WTC11 (cell line): Measurements from ENCODE around the gene CMTM7. TPM values are rescaled to one million over a fixed set of nuclear protein-coding genes. Genes with fewer than 3 reads are reported as not detected.

ENCODE experiments used
- ATAC-seq: fragments of 200-7000 bp; cut with Tn5 transposase; 2 replicates; pipeline ENCODE4 v1.10.0; 2021; ENCODE audit warnings: mild to moderate bottlenecking, moderate library complexity
- CTCF ChIA-PET: fragments of 300-600 bp; sonication (Branson Sonifier 250); formaldehyde crosslinking; loops from one replicate; lab custom pipeline; 2021; ENCODE audit warnings: antibody characterized with exemption; lab: Charles Lee
- POLR2A ChIA-PET: fragments of 350-600 bp; sonication (Branson Sonifier 250); formaldehyde crosslinking; loops from one replicate; lab custom pipeline; 2021; ENCODE audit warnings: antibody characterized with exemption; lab: Charles Lee
- DNase-seq: peaks from one replicate; pipeline ENCODE4 v3.0.0; 2021; ENCODE audit warnings: low spot score
- H3K27ac Mint-ChIP-seq: 2 replicates; pipeline ENCODE4 v1.8.0; 2021; ENCODE audit warnings: mixed read lengths
- H3K27me3 Mint-ChIP-seq: 2 replicates; pipeline ENCODE4 v1.8.0; 2021; ENCODE audit warnings: low read depth, mild to moderate bottlenecking, moderate library complexity, mixed read lengths
- H3K36me3 Mint-ChIP-seq: 2 replicates; pipeline ENCODE4 v1.8.0; 2021; ENCODE audit warnings: mixed read lengths
- H3K4me1 Mint-ChIP-seq: 2 replicates; pipeline ENCODE4 v1.8.0; 2022; ENCODE audit warnings: mixed read lengths
- H3K4me3 Mint-ChIP-seq: 2 replicates; pipeline ENCODE4 v1.8.0; 2021; ENCODE audit warnings: mild to moderate bottlenecking, moderate library complexity, mixed read lengths
- H3K9me3 Mint-ChIP-seq: 2 replicates; pipeline ENCODE4 v1.8.0; 2021; ENCODE audit warnings: mixed read lengths
- CDX4 ChIP-seq: fragments of 250-450 bp; sonication (Bioruptor Pico); IDR thresholded peaks from 2 replicates; pipeline ENCODE4 v1.9.0; 2021; ENCODE audit warnings: moderate library complexity, mild to moderate bottlenecking, inconsistent platforms, borderline replicate concordance
- E2F4 ChIP-seq: sonication (generic); formaldehyde crosslinking; IDR thresholded peaks from 2 replicates; pipeline ENCODE4 v1.8.1; 2022; ENCODE audit warnings: low read depth, mild to moderate bottlenecking, moderate library complexity, missing genetic modification reagents, borderline replicate concordance
- ELF4 ChIP-seq: sonication (generic); formaldehyde crosslinking; IDR thresholded peaks from 2 replicates; pipeline ENCODE4 v1.8.1; 2022; ENCODE audit warnings: low read depth, mild to moderate bottlenecking, moderate library complexity, missing genetic modification reagents
- FOXJ3 ChIP-seq: sonication (generic); formaldehyde crosslinking; IDR thresholded peaks from 2 replicates; pipeline ENCODE4 v1.9.0; 2021; ENCODE audit warnings: missing genetic modification reagents, mild to moderate bottlenecking, borderline replicate concordance
- GRHL2 ChIP-seq: fragments of 250-450 bp; sonication (Bioruptor Pico); IDR thresholded peaks from 2 replicates; pipeline ENCODE4 v1.8.0; 2022; ENCODE audit warnings: mild to moderate bottlenecking, moderate library complexity; ENCODE audit not compliant: insufficient replicate concordance, severe bottlenecking
- HMGXB4 ChIP-seq: sonication (generic); formaldehyde crosslinking; IDR thresholded peaks from 2 replicates; pipeline ENCODE4 v1.8.1; 2023; ENCODE audit warnings: mild to moderate bottlenecking, moderate library complexity, missing genetic modification reagents
- IRF1 ChIP-seq: sonication (generic); formaldehyde crosslinking; IDR thresholded peaks from 2 replicates; pipeline ENCODE4 v1.8.0; 2023; ENCODE audit warnings: missing genetic modification reagents
- MLX ChIP-seq: sonication (generic); formaldehyde crosslinking; IDR thresholded peaks from 2 replicates; pipeline ENCODE4 v1.8.1; 2023; ENCODE audit warnings: mild to moderate bottlenecking, missing genetic modification reagents, moderate library complexity
- NR3C1 ChIP-seq: sonication (generic); formaldehyde crosslinking; conservative IDR thresholded peaks from 2 replicates; pipeline ENCODE4 v1.8.1; 2023; ENCODE audit warnings: low read depth, mild to moderate bottlenecking, missing genetic modification reagents
- OVOL2 ChIP-seq: fragments of 250-450 bp; sonication (Bioruptor Pico); IDR thresholded peaks from 2 replicates; pipeline ENCODE4 v1.9.0; 2021; ENCODE audit warnings: mild to moderate bottlenecking, borderline replicate concordance
- PRDM15 ChIP-seq: sonication (generic); formaldehyde crosslinking; IDR thresholded peaks from 2 replicates; pipeline ENCODE4 v1.8.0; 2022; ENCODE audit warnings: missing genetic modification reagents
- RELA ChIP-seq: sonication (generic); formaldehyde crosslinking; IDR thresholded peaks from 2 replicates; pipeline ENCODE4 v1.8.1; 2022; ENCODE audit warnings: missing genetic modification reagents, mild to moderate bottlenecking, borderline replicate concordance
- SMAD3 ChIP-seq: sonication (generic); formaldehyde crosslinking; IDR thresholded peaks from 2 replicates; pipeline ENCODE4 v1.8.0; 2022; ENCODE audit warnings: missing genetic modification reagents, mild to moderate bottlenecking, borderline replicate concordance
- TEAD1 ChIP-seq: sonication (generic); formaldehyde crosslinking; IDR thresholded peaks from 2 replicates; pipeline ENCODE4 v1.8.0; 2022; ENCODE audit warnings: mild to moderate bottlenecking, missing genetic modification reagents
- TEAD4 ChIP-seq: sonication (generic); formaldehyde crosslinking; IDR thresholded peaks from 2 replicates; pipeline ENCODE4 v1.8.0; 2022; ENCODE audit warnings: mild to moderate bottlenecking, missing genetic modification reagents
- ZBTB43 ChIP-seq: sonication (generic); formaldehyde crosslinking; IDR thresholded peaks from 2 replicates; pipeline ENCODE4 v1.8.1; 2023; ENCODE audit warnings: mild to moderate bottlenecking, missing genetic modification reagents
- ZNF138 ChIP-seq: sonication (generic); formaldehyde crosslinking; conservative IDR thresholded peaks from 2 replicates; pipeline ENCODE4 v1.8.1; 2022; ENCODE audit warnings: mild to moderate bottlenecking, moderate library complexity, missing genetic modification reagents
- ZNF219 ChIP-seq: sonication (generic); formaldehyde crosslinking; IDR thresholded peaks from 2 replicates; pipeline ENCODE4 v1.8.0; 2023; ENCODE audit warnings: missing genetic modification reagents, mild to moderate bottlenecking, borderline replicate concordance
- ZNF232 ChIP-seq: sonication (generic); formaldehyde crosslinking; IDR thresholded peaks from 2 replicates; pipeline ENCODE4 v1.8.0; 2022; ENCODE audit warnings: mild to moderate bottlenecking, missing genetic modification reagents
- ZNF532 ChIP-seq: fragments of 250-450 bp; sonication (Bioruptor Pico); IDR thresholded peaks from 2 replicates; pipeline ENCODE4 v1.9.0; 2021; ENCODE audit warnings: mild to moderate bottlenecking, borderline replicate concordance
- total RNA-seq: library from RNA; stranded (reverse); gene quantifications from 3 replicates; pipeline ENCODE4 v1.2.3, GENCODE V29; 2021

The CMTM7 gene
- total RNA-seq, 1 experiment from 2014 or later = 23.4 TPM

- TF ChIP-seq ZNF232 (CRISPR knock-in tag) (no peak), E2F4 (no peak), ZNF219 (CRISPR knock-in tag) (no peak), TEAD4 (CRISPR knock-in tag) (no peak), MLX (CRISPR knock-in tag) (no peak), OVOL2 (CRISPR knock-in tag) (no peak), ELF4 (no peak), GRHL2 (CRISPR knock-in tag) (no peak), NR3C1 (CRISPR knock-in tag) (no peak), PRDM15 (no peak), FOXJ3 (CRISPR knock-in tag) (no peak), TEAD1 (CRISPR knock-in tag) (no peak), RELA (CRISPR knock-in tag) (no peak)
These were observed 96.9 kb downstream of the CMTM7 start (continued) for GRCh38 chr3:32488474-32489008.

GRCh38 chr3:32492684-32493436, 101.2 kb downstream of the CMTM7 start:
- DNase-seq = no peak
- POLR2A ChIA-PET = no interaction called here
- Mint-ChIP-seq H3K27ac (no peak overlapping the region), H3K9me3 (no peaks in the 10 kb centered on the region), H3K4me1 (no peaks in the 10 kb centered on the region), H3K4me3 (no peak overlapping the region), H3K27me3 (no peaks in the 10 kb centered on the region), H3K36me3 (peaks cover 6% of the 10 kb centered on the region)
- CTCF ChIA-PET = interaction anchor here (0.7 to 1.0 kb wide), 3 partner anchors 16 to 25 kb away, joined by 3 read pairs; no protein-coding TSS in a partner anchor
- no peak for ATAC-seq
- no peak for TF ChIP-seq IRF1 (CRISPR knock-in tag)
- no peak for TF ChIP-seq ZNF138 (CRISPR knock-in tag)
- no peak for TF ChIP-seq NR3C1 (CRISPR knock-in tag)
- TF ChIP-seq ZNF532 = no peak
- no peak for TF ChIP-seq SMAD3 (CRISPR knock-in tag)
- no peak for TF ChIP-seq CDX4 (CRISPR knock-in tag)
- TF ChIP-seq ZBTB43 = no peak
- TF ChIP-seq TEAD1 (CRISPR knock-in tag) = no peak
- TF ChIP-seq HMGXB4 (CRISPR knock-in tag) = no peak
